CD14-positive monocyte (primary cell): ENCODE results near the gene ADGRF5. TPM values are rescaled to one million over a fixed set of nuclear protein-coding genes. Genes with fewer than 3 reads are reported as not detected.

Source experiments
- DNase-seq, 3 donors: peaks; one replicate each; pipeline ENCODE4 v3.0.0-alpha.2; 2011 to 2022
- H2AFZ ChIP-seq: 2 replicates; pipeline ENCODE4 v1.6.0; 2012; ENCODE audit warnings: mild to moderate bottlenecking, low read depth, low read length, inconsistent platforms; ENCODE audit not compliant: insufficient read depth, poor library complexity, severe bottlenecking
- H3K27ac ChIP-seq, 2 donors: 1 replicate in 1 of 2; 2 replicates in 1 of 2; pipeline ENCODE4 v1.5.1; 2012 to 2013; ENCODE audit warnings: low read length in 2 of 2, control low read depth in 1 of 2, inconsistent platforms in 1 of 2, low read depth in 1 of 2, mild to moderate bottlenecking in 1 of 2
- H3K27me3 ChIP-seq, 2 donors: one replicate each; pipeline versions ENCODE4 v1.6.0 to v1.6.1; 2011 to 2013; ENCODE audit warnings: low read length in 2 of 2; ENCODE audit not compliant: control insufficient read depth in 2 of 2, insufficient read depth in 2 of 2
- H3K36me3 ChIP-seq, 2 donors: replicated peaks in 1 of 2; 1 replicate in 1 of 2; 2 replicates in 1 of 2; pipeline versions ENCODE4 v1.5.1 to v1.6.1; 2012 to 2013; ENCODE audit warnings: low read length in 2 of 2, control low read depth in 1 of 2, inconsistent platforms in 1 of 2, mild to moderate bottlenecking in 1 of 2; ENCODE audit not compliant: insufficient read depth in 2 of 2, control insufficient read depth in 1 of 2
- H3K4me1 ChIP-seq, 2 donors: 1 replicate in 1 of 2; 2 replicates in 1 of 2; pipeline versions ENCODE4 v1.5.1 to v1.6.1; 2012 to 2013; ENCODE audit warnings: low read length in 2 of 2, control low read depth in 1 of 2, inconsistent platforms in 1 of 2, mild to moderate bottlenecking in 1 of 2, moderate library complexity in 1 of 2; ENCODE audit not compliant: insufficient read depth in 2 of 2, control insufficient read depth in 1 of 2
- H3K4me2 ChIP-seq: replicated peaks from 2 replicates; pipeline ENCODE3; 2012; ENCODE audit warnings: low read length, moderate library complexity, mild to moderate bottlenecking; ENCODE audit not compliant: poor library complexity, severe bottlenecking; ENCODE audit errors: extremely low read depth
- H3K4me3 ChIP-seq, 3 experiments: fragments of 200-600 bp in 1 of 3; sonication (generic) in 1 of 3; replicated peaks in 1 of 3; 1 replicate in 2 of 3; 2 replicates in 1 of 3; pipeline ENCODE4 v1.5.1; 2011 to 2013; ENCODE audit warnings: low read length in 3 of 3, mild to moderate bottlenecking in 3 of 3, control low read depth in 2 of 3, low read depth in 2 of 3, inconsistent platforms in 1 of 3, moderate library complexity in 1 of 3
- H3K79me2 ChIP-seq: 2 replicates; pipeline ENCODE4 v1.6.0; 2012; ENCODE audit warnings: mild to moderate bottlenecking, control low read depth, inconsistent platforms, low read length, moderate library complexity; ENCODE audit not compliant: insufficient read depth
- H3K9ac ChIP-seq: 2 replicates; pipeline ENCODE4 v1.6.0; 2017; ENCODE audit warnings: low read length, mild to moderate bottlenecking; ENCODE audit not compliant: insufficient read depth, poor library complexity, severe bottlenecking
- H3K9me3 ChIP-seq, 2 donors: replicated peaks in 1 of 2; 1 replicate in 1 of 2; 2 replicates in 1 of 2; pipeline versions ENCODE4 v1.5.1 to v1.6.1; 2012 to 2013; ENCODE audit warnings: low read length in 2 of 2, control low read depth in 1 of 2; ENCODE audit not compliant: control insufficient read depth in 1 of 2, insufficient read depth in 1 of 2
- H4K20me1 ChIP-seq: 2 replicates; pipeline ENCODE4 v1.6.0; 2012; ENCODE audit warnings: mild to moderate bottlenecking, low read length, control low read depth, moderate library complexity; ENCODE audit not compliant: insufficient read depth
- H3K27ac Mint-ChIP-seq, 7 donors: one replicate each; pipeline ENCODE4 v1.8.0; 2020; ENCODE audit warnings: mild to moderate bottlenecking in 7 of 7, mixed read lengths in 7 of 7, moderate library complexity in 6 of 7, inconsistent platforms in 2 of 7
- H3K27me3 Mint-ChIP-seq, 3 donors: one replicate each; pipeline ENCODE4 v1.8.0; 2021 to 2022; ENCODE audit warnings: low read depth in 3 of 3, mild to moderate bottlenecking in 3 of 3, mixed read lengths in 3 of 3, moderate library complexity in 3 of 3, inconsistent platforms in 1 of 3
- H3K36me3 Mint-ChIP-seq, 2 donors: one replicate each; pipeline ENCODE4 v1.8.0; 2020; ENCODE audit warnings: mixed read lengths in 2 of 2, inconsistent platforms in 1 of 2, mild to moderate bottlenecking in 1 of 2
- H3K4me1 Mint-ChIP-seq: one replicate; pipeline ENCODE4 v1.8.0; 2020; ENCODE audit warnings: mild to moderate bottlenecking, mixed read lengths
- H3K4me3 Mint-ChIP-seq, 2 donors: one replicate each; pipeline ENCODE4 v1.8.0; 2020; ENCODE audit warnings: mild to moderate bottlenecking in 2 of 2, mixed read lengths in 2 of 2, moderate library complexity in 1 of 2
- H3K9me3 Mint-ChIP-seq, 7 donors: one replicate each; pipeline ENCODE4 v1.8.0; 2020 to 2022; ENCODE audit warnings: mixed read lengths in 7 of 7, mild to moderate bottlenecking in 6 of 7, moderate library complexity in 6 of 7, inconsistent platforms in 2 of 7
- CTCF ChIP-seq: fragments of 200-600 bp; IDR thresholded peaks from one replicate; pipeline ENCODE4 v1.8.0; 2022; ENCODE audit warnings: antibody characterized with exemption, mild to moderate bottlenecking
- WGBS: methylation state at CpG from one replicate; pipeline ENCODE4 v1.1.5; 2013; ENCODE audit warnings: missing lambda C conversion rate; ENCODE audit not compliant: insufficient coverage; 5-methylcytosine and 5-hydroxymethylcytosine counted together
- intact Hi-C, 2 donors: fragments of 100-400 bp; cut with micrococcal nuclease; formaldehyde crosslinking; loops; one replicate each; pipeline versions ENCODE4 v1.15.0 to v1.15.1; 2023
- polyA plus RNA-seq, 3 donors: library from polyadenylated mRNA; depleted of rRNA in 1 of 3; unstranded in 2 of 3; stranded (reverse) in 1 of 3; fragments of 300-500 nt in 2 of 3; fragments of >200 nt in 1 of 3; fragmentation: Illumina TruSeq in 2 of 3; gene quantifications; 1 replicate in 2 of 3; 2 replicates in 1 of 3; pipeline ENCODE4 v1.2.3, GENCODE V29; 2012 to 2021

Gene ADGRF5
- polyA plus RNA-seq, 3 donors = not detected

GRCh38 chr6:46937642-46938041 is 15.9 kb upstream of the ADGRF5 start:
- H3K9ac ChIP-seq = no peak overlapping the region
- no peak overlapping the region for H2AFZ ChIP-seq
- TF ChIP-seq CTCF = no peak
- no peaks in the 10 kb centered on the region for H4K20me1 ChIP-seq
- no peaks in the 10 kb centered on the region for H3K27me3 ChIP-seq
- no peaks in the 10 kb centered on the region for H3K4me1 ChIP-seq
- Mint-ChIP-seq H3K36me3 (no peaks in the 10 kb centered on the region), H3K9me3 (peaks cover 0 to 3% (median 0%) of the 10 kb centered on the region in 7 donors), H3K27ac (no peak overlapping the region), H3K4me3 (no peak overlapping the region), H3K4me1 (no peaks in the 10 kb centered on the region), H3K27me3 (peaks cover 0 to 3% (median 2%) of the 10 kb centered on the region in 3 donors)
- H3K27ac ChIP-seq = no peak overlapping the region
- no peaks in the 10 kb centered on the region for H3K9me3 ChIP-seq
- H3K36me3 ChIP-seq = no peaks in the 10 kb centered on the region
- DNase-seq = no peak
- no peaks in the 10 kb centered on the region for H3K79me2 ChIP-seq
- WGBS = 100% methylated on average over 2 of the region's 4 CpGs
- H3K4me2 ChIP-seq = no peak overlapping the region
- no peak overlapping the region for H3K4me3 ChIP-seq
- intact Hi-C loops = no loop called here

- Histone ChIP-seq H3K4me1 (no peaks in the 10 kb centered on the region), H3K4me3 (no peak overlapping the region), H3K9ac (no peak overlapping the region), H3K27ac (no peak overlapping the region), H3K9me3 (no peaks in the 10 kb centered on the region), H3K27me3 (no peaks in the 10 kb centered on the region), H3K4me2 (no peak overlapping the region), H4K20me1 (no peaks in the 10 kb centered on the region), H3K36me3 (no peaks in the 10 kb centered on the region), H3K79me2 (no peaks in the 10 kb centered on the region), H2AFZ (no peak overlapping the region)
- Mint-ChIP-seq H3K4me3 (no peak overlapping the region), H3K9me3 (peaks cover 0 to 3% (median 0%) of the 10 kb centered on the region in 7 donors), H3K36me3 (no peaks in the 10 kb centered on the region), H3K27ac (no peak overlapping the region), H3K4me1 (no peaks in the 10 kb centered on the region), H3K27me3 (peaks cover 0 to 3% (median 1%) of the 10 kb centered on the region in 3 donors)
- no peak for DNase-seq
- WGBS = 93% methylated on average over 3 of the region's 6 CpGs
- intact Hi-C loops = no loop called here
- no peak for TF ChIP-seq CTCF
Measured at GRCh38 chr6:46935687-46936086, 13.9 kb upstream of the ADGRF5 start.
